ENCODE data around the gene FOXS1. TPM values are rescaled to one million over a fixed set of nuclear protein-coding genes. Genes with fewer than 3 reads are reported as not detected.

The FOXS1 gene
- polyA plus RNA-seq, 3 donors, result not detected

DNA sequence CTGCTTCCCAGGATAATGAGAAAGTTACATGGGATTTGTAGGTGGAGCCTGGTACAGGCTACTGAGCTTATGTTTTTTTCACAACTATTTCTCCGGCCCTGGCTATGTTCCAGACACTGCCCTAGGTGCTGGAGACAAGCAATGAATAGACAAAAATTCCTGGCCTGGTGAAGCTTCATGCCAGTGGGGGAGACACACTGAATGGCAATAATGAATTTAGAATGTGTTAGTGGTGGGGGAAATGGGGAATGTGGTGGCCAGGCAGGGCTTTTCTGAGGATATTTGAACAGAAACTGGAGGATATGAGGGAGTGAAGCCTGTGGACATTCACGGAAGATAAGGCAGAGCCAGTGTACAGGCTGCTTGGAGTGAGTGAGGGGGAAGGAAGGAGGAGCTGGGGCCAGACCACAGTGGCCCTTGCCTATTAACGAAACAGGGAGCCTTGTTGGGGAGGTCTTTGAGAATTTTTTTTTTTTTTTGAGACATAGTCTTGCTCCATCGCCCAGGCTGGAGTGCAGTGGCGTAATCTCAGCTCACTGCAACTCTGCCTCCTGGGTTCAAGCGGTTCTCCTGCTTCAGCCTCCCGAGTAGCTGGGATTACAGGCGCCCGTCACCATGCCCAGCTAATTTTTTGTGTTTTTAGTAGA, 6.6 kb downstream of the FOXS1 start:
- no peak overlapping the region for H3K4me3 Mint-ChIP-seq

DNA sequence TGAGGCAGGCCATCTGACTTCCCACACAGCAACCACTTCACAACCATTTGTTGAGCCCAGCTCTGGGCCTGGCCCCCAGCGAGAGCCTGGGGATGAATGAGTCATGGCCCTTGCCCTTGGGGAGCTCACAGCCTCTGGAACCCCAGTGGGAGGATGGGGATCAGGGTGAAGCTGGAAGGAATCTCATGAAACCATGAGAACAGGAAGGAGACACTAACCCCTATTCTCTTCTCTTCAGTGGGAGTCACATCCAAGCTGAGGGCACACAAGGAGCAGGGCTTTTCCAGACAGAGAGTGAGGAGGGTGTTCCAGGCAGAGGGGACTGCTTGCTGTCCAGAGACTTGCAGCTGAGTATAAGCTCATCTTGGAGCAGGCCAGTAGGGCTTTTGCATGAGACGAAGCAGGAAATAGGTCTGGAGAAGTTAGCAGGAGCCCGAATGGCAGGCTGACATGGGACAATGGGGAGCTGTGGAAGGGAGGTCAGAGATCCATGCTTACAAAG, 7.5 kb downstream of the FOXS1 start:
- peak; percentile 39 to 68 (median 53) for DNase-seq
- WGBS (ENCODE audit: insufficient coverage), result 15% methylated on average over 2 of the region's 3 CpGs

More for the DNA sequence above, 6.6 kb downstream of the FOXS1 start:
- H3K4me2 ChIP-seq (replicated peaks; ENCODE audit: extremely low read depth, low read length, poor library complexity, severe bottlenecking), result peak overlapping the region; percentile 10
- Mint-ChIP-seq H3K27me3 (ENCODE audit: low read depth in 3 of 3) (peaks cover 20 to 37% (median 32%) of the 10 kb centered on the region in 3 donors), H3K27ac (no peak overlapping the region), H3K9me3 (no peaks in the 10 kb centered on the region), H3K4me1 (no peaks in the 10 kb centered on the region), H3K36me3 (peaks cover 0 to 2% of the 10 kb centered on the region in 2 donors)
- no peaks in the 10 kb centered on the region for H3K79me2 ChIP-seq (ENCODE audit: insufficient read depth, low read length)
- TF ChIP-seq, protein P1, sequence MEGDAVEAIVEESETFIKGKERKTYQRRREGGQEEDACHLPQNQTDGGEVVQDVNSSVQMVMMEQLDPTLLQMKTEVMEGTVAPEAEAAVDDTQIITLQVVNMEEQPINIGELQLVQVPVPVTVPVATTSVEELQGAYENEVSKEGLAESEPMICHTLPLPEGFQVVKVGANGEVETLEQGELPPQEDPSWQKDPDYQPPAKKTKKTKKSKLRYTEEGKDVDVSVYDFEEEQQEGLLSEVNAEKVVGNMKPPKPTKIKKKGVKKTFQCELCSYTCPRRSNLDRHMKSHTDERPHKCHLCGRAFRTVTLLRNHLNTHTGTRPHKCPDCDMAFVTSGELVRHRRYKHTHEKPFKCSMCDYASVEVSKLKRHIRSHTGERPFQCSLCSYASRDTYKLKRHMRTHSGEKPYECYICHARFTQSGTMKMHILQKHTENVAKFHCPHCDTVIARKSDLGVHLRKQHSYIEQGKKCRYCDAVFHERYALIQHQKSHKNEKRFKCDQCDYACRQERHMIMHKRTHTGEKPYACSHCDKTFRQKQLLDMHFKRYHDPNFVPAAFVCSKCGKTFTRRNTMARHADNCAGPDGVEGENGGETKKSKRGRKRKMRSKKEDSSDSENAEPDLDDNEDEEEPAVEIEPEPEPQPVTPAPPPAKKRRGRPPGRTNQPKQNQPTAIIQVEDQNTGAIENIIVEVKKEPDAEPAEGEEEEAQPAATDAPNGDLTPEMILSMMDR (IDR thresholded peaks at IDR 0.05), result no peak
- intact Hi-C loops (cut with micrococcal nuclease), result no loop called here
- peak in 1 of 3 donors; percentile 25 for DNase-seq
- H3K36me3 ChIP-seq (replicated peaks in 1 of 2; ENCODE audit: control insufficient read depth in 1 of 2, insufficient read depth in 2 of 2, low read length in 2 of 2), result no peaks in the 10 kb centered on the region
- H3K9ac ChIP-seq (ENCODE audit: insufficient read depth, low read length, poor library complexity, severe bottlenecking), result no peak overlapping the region
- no peak overlapping the region for H2AFZ ChIP-seq (ENCODE audit: insufficient read depth, low read depth, low read length, poor library complexity, severe bottlenecking)
- H3K27ac ChIP-seq (ENCODE audit: low read depth in 1 of 2, low read length in 2 of 2), result no peak overlapping the region
- H4K20me1 ChIP-seq (ENCODE audit: insufficient read depth, low read length), result no peaks in the 10 kb centered on the region
- peaks cover 0 to 49% of the 10 kb centered on the region in 2 donors for H3K27me3 ChIP-seq (ENCODE audit: control insufficient read depth in 2 of 2, insufficient read depth in 2 of 2, low read length in 2 of 2)
- H3K4me1 ChIP-seq (ENCODE audit: control insufficient read depth in 1 of 2, insufficient read depth in 2 of 2, low read length in 2 of 2), result peaks cover 42 to 50% of the 10 kb centered on the region in 2 donors
- H3K9me3 ChIP-seq (replicated peaks in 1 of 2; ENCODE audit: control insufficient read depth in 1 of 2, insufficient read depth in 1 of 2, low read length in 2 of 2), result no peaks in the 10 kb centered on the region
- H3K4me3 ChIP-seq (replicated peaks in 1 of 3; ENCODE audit: low read depth in 2 of 3, low read length in 3 of 3), result no peak overlapping the region
- WGBS (ENCODE audit: insufficient coverage), result 25% methylated on average over 1 of the region's 9 CpGs

More for the DNA sequence above, 7.5 kb downstream of the FOXS1 start:
- no peak overlapping the region for H3K4me2 ChIP-seq (replicated peaks; ENCODE audit: extremely low read depth, low read length, poor library complexity, severe bottlenecking)
- H2AFZ ChIP-seq (ENCODE audit: insufficient read depth, low read depth, low read length, poor library complexity, severe bottlenecking), result no peak overlapping the region
- Mint-ChIP-seq H3K4me1 (no peaks in the 10 kb centered on the region), H3K27me3 (ENCODE audit: low read depth in 3 of 3) (peaks cover 20 to 45% (median 38%) of the 10 kb centered on the region in 3 donors), H3K36me3 (peaks cover 0 to 2% of the 10 kb centered on the region in 2 donors), H3K4me3 (no peak overlapping the region), H3K9me3 (no peaks in the 10 kb centered on the region), H3K27ac (no peak overlapping the region)
- intact Hi-C loops (cut with micrococcal nuclease), result no loop called here
- H3K36me3 ChIP-seq (replicated peaks in 1 of 2; ENCODE audit: control insufficient read depth in 1 of 2, insufficient read depth in 2 of 2, low read length in 2 of 2), result no peaks in the 10 kb centered on the region
- no peak overlapping the region for H3K27ac ChIP-seq (ENCODE audit: low read depth in 1 of 2, low read length in 2 of 2)
- H3K4me1 ChIP-seq (ENCODE audit: control insufficient read depth in 1 of 2, insufficient read depth in 2 of 2, low read length in 2 of 2), result peaks cover 42 to 50% of the 10 kb centered on the region in 2 donors
- TF ChIP-seq, protein P1 (IDR thresholded peaks at IDR 0.05), result no peak
- no peaks in the 10 kb centered on the region for H3K9me3 ChIP-seq (replicated peaks in 1 of 2; ENCODE audit: control insufficient read depth in 1 of 2, insufficient read depth in 1 of 2, low read length in 2 of 2)
- H4K20me1 ChIP-seq (ENCODE audit: insufficient read depth, low read length), result no peaks in the 10 kb centered on the region
- H3K79me2 ChIP-seq (ENCODE audit: insufficient read depth, low read length), result no peaks in the 10 kb centered on the region
- H3K4me3 ChIP-seq (replicated peaks in 1 of 3; ENCODE audit: low read depth in 2 of 3, low read length in 3 of 3), result no peak overlapping the region
- H3K9ac ChIP-seq (ENCODE audit: insufficient read depth, low read length, poor library complexity, severe bottlenecking), result no peak overlapping the region
- peaks cover 0 to 51% of the 10 kb centered on the region in 2 donors for H3K27me3 ChIP-seq (ENCODE audit: control insufficient read depth in 2 of 2, insufficient read depth in 2 of 2, low read length in 2 of 2)

Measured in CD14-positive monocyte (primary cell).